PFSK-1 (cell line): ENCODE measurements around the gene ZNF792.

Source experiments
- FOXP2 ChIP-seq: optimal IDR thresholded peaks from 2 replicates; pipeline ENCODE3; 2011; ENCODE audit warnings: borderline replicate concordance, control low read depth, inconsistent platforms; ENCODE audit not compliant: insufficient read depth; ENCODE audit errors: extremely low read length, extremely low read depth
- POLR2AphosphoS5 ChIP-seq: IDR thresholded peaks from 2 replicates; pipeline ENCODE4 v1.6.1; 2012; ENCODE audit warnings: low read depth, mild to moderate bottlenecking, control low read depth, low read length, moderate library complexity
- REST ChIP-seq, 2 experiments: IDR thresholded peaks; 2 replicates each; pipeline versions ENCODE4 v1.6.1 to v1.8.0; 2011 to 2012; ENCODE audit warnings: low read depth in 2 of 2, low read length in 2 of 2, control low read depth in 1 of 2, inconsistent platforms in 1 of 2, mild to moderate bottlenecking in 1 of 2, moderate library complexity in 1 of 2; ENCODE audit not compliant: insufficient read depth in 1 of 2
- SIN3A ChIP-seq: IDR thresholded peaks from 2 replicates; pipeline ENCODE4 v1.6.1; 2012; ENCODE audit warnings: mild to moderate bottlenecking, low read length, moderate library complexity, borderline replicate concordance; ENCODE audit not compliant: insufficient read depth
- TAF1 ChIP-seq: IDR thresholded peaks from 2 replicates; pipeline ENCODE4 v1.6.1; 2012; ENCODE audit warnings: low read length, control low read depth, borderline replicate concordance; ENCODE audit not compliant: insufficient read depth

ZNF792 gene

GRCh38 chr19:34938886-34939285 is 25.1 kb downstream of the ZNF792 start:
- TF ChIP-seq POLR2AphosphoS5 (no peak), FOXP2 (no peak), TAF1 (no peak), SIN3A (no peak), REST (IDR thresholded peaks at IDR 0.05; ENCODE audit: insufficient read depth in 1 of 2, low read depth in 2 of 2, low read length in 2 of 2) (no peak)

- no peak for TF ChIP-seq SIN3A
- no peak for TF ChIP-seq TAF1
- TF ChIP-seq POLR2AphosphoS5: no peak
- no peak for TF ChIP-seq FOXP2
- no peak for TF ChIP-seq REST (IDR thresholded peaks at IDR 0.05; ENCODE audit: insufficient read depth in 1 of 2, low read depth in 2 of 2, low read length in 2 of 2)
Measured at GRCh38 chr19:34936184-34936583, 27.8 kb downstream of the ZNF792 start.

- TF ChIP-seq FOXP2 (no peak), TAF1 (no peak), POLR2AphosphoS5 (no peak), SIN3A (no peak), REST (IDR thresholded peaks at IDR 0.05; ENCODE audit: insufficient read depth in 1 of 2, low read depth in 2 of 2, low read length in 2 of 2) (no peak)
Measured at GRCh38 chr19:34932494-34932893, 31.5 kb downstream of the ZNF792 start.

GRCh38 chr19:34926685-34927375 is 37.2 kb downstream of the ZNF792 start, which contains the start of gene ZNF30:
TSS of gene ZNF30 (plus strand) at chr19:34926903. CDS start at chr19:34929948, 3,045 bp downstream.
- TF ChIP-seq SIN3A: no peak
- TF ChIP-seq POLR2AphosphoS5: peak; percentile 82
- TF ChIP-seq TAF1: peak; percentile 66; the same call in 1 of the 2 replicates
- peak; percentile 28 for TF ChIP-seq FOXP2
- TF ChIP-seq REST (IDR thresholded peaks at IDR 0.05; ENCODE audit: insufficient read depth in 1 of 2, low read depth in 2 of 2, low read length in 2 of 2): 0 out of 4 replicates have a peak, but pooled peaks of 1 of the 2 experiments have one; percentile 12

- TF ChIP-seq SIN3A (no peak), POLR2AphosphoS5 (no peak), FOXP2 (no peak), REST (IDR thresholded peaks at IDR 0.05; ENCODE audit: insufficient read depth in 1 of 2, low read depth in 2 of 2, low read length in 2 of 2) (no peak), TAF1 (no peak)
Measured at GRCh38 chr19:34926361-34926684, 37.7 kb downstream of the ZNF792 start.
